ENCODE data around the gene VAC14. TPM values are rescaled to one million over a fixed set of nuclear protein-coding genes. Genes with fewer than 3 reads are reported as not detected.

Gene VAC14
- total and polyA plus RNA-seq, 2 of the 8 experiments (the other 6 are each of a cell fraction or from before 2014, with no cell fraction given), result 56.0 to 108 TPM

DNA sequence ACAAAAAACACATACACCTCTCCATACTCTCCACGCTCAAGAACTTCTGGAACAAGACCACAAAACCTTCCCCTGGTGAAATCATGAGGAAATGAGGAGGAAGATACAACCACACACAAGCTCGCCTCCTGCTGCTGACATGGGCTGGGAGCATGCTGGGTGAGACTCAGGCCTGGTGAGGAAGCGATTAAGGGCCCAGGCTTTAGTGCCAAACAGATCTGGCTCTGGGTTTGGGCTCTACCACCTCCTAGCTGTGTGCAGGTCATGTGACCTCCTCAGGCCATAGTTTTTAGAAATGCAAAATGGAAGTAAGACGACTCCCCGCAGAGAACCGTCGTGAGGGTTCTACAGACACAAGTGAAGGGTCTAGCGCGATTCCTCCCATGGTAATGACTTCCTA lies 41.3 kb downstream of the VAC14 start (continued):
- TF ChIP-seq RNF2 (IDR thresholded peaks at IDR 0.05; ENCODE audit: borderline replicate concordance, low read depth, low read length, missing control alignments, poor library complexity, severe bottlenecking) (no peak), TBP (IDR thresholded peaks at IDR 0.05; ENCODE audit: low read depth, low read length) (no peak), ASH2L (IDR thresholded peaks at IDR 0.05; ENCODE audit: low read length) (no peak), SUZ12 (IDR thresholded peaks at IDR 0.05; ENCODE audit: low read length) (no peak), EP300 (IDR thresholded peaks at IDR 0.05; ENCODE audit: borderline replicate concordance in 1 of 2, low read depth in 2 of 2, low read length in 2 of 2) (no peak), CHD7 (IDR thresholded peaks at IDR 0.05; ENCODE audit: insufficient replicate concordance, low read length) (no peak)
